Right lobe of liver (tissue), 6 donors: ENCODE results near the gene STOML3. TPM values are rescaled to one million over a fixed set of nuclear protein-coding genes. Genes with fewer than 3 reads are reported as not detected.

Experiments
- ATAC-seq, 4 donors: fragments of 200-7000 bp; cut with Tn5 transposase; one replicate each; pipeline ENCODE4 v1.9.1; 2020; ENCODE audit warnings: mild to moderate bottlenecking in 4 of 4, moderate library complexity in 4 of 4
- DNase-seq, 3 donors: peaks; one replicate each; pipeline ENCODE4 v3.0.0-alpha.2; 2020
- H3K27ac ChIP-seq, 3 donors: fragments of 200-600 bp; one replicate each; pipeline ENCODE4 v1.8.0; 2022
- H3K27me3 ChIP-seq, 2 donors: fragments of 200-600 bp; one replicate each; pipeline ENCODE4 v1.8.0; 2022
- H3K36me3 ChIP-seq, 4 donors: fragments of 200-600 bp; sonication (generic) in 1 of 4; one replicate each; pipeline versions ENCODE4 v1.5.1 to v1.8.0; 2017 to 2022; ENCODE audit warnings: control low read depth in 1 of 4
- H3K4me1 ChIP-seq, 4 donors: fragments of 200-600 bp; sonication (generic) in 1 of 4; one replicate each; pipeline versions ENCODE4 v1.5.1 to v1.8.0; 2017 to 2022; ENCODE audit warnings: control low read depth in 1 of 4
- H3K4me3 ChIP-seq, 3 donors: fragments of 200-600 bp; one replicate each; pipeline ENCODE4 v1.8.0; 2022
- H3K9me3 ChIP-seq, 4 donors: fragments of 200-600 bp; sonication (generic) in 1 of 4; one replicate each; pipeline versions ENCODE4 v1.5.1 to v1.8.0; 2017 to 2022; ENCODE audit warnings: control low read depth in 1 of 4
- POLR2A ChIP-seq: fragments of 450-650 bp; IDR thresholded peaks from one replicate; pipeline ENCODE4 v1.6.1; 2017; ENCODE audit warnings: antibody characterized with exemption, mild to moderate bottlenecking
- WGBS: methylation state at CpG from one replicate; pipeline ENCODE4 v1.1.6; 2018; ENCODE audit warnings: low coverage, low lambda C conversion rate; ENCODE audit not compliant: insufficient coverage; ENCODE audit errors: missing lambda C conversion rate; 5-methylcytosine and 5-hydroxymethylcytosine counted together
- intact Hi-C, 2 donors: fragments of 100-400 bp; cut with DNase I; formaldehyde crosslinking; loops; one replicate each; pipeline versions ENCODE4 v1.11.2 to v1.14.1; 2022
- total RNA-seq, 6 experiments: library from RNA; depleted of rRNA in 2 of 6; stranded (reverse); fragments of >200 nt in 2 of 6; fragmentation: NEBNext Ultra II Directional in 3 of 6; extraction: Animal tissue kit (Norgen Biotek cat#: 25700) in 3 of 6; gene quantifications; one replicate each; pipeline versions ENCODE4 v1.1.0 to v1.2.4, GENCODE V29; 2016 to 2023
- TF ChIP-seq, protein P1 (sequence below), 4 donors: fragments of 200-600 bp in 3 of 4; fragments of 450-650 bp in 1 of 4; IDR thresholded peaks; one replicate each; pipeline versions ENCODE4 v1.5.1 to v1.8.0; 2016 to 2022; ENCODE audit warnings: antibody characterized with exemption in 4 of 4, mild to moderate bottlenecking in 2 of 4
- donor health status: DM: no; HTN: yes; CAD: no.
- donor health status: DM: no; HTN: no; CAD: no.
- donor health status: DM: no; HTN: no; CAD: no.
- donor health status: DM: no; HTN: yes; CAD: no.
- donor health status: DM: no; HTN: yes; CAD: no.

STOML3 gene
- total RNA-seq, 6 experiments from 2014 or later: not detected

DNA sequence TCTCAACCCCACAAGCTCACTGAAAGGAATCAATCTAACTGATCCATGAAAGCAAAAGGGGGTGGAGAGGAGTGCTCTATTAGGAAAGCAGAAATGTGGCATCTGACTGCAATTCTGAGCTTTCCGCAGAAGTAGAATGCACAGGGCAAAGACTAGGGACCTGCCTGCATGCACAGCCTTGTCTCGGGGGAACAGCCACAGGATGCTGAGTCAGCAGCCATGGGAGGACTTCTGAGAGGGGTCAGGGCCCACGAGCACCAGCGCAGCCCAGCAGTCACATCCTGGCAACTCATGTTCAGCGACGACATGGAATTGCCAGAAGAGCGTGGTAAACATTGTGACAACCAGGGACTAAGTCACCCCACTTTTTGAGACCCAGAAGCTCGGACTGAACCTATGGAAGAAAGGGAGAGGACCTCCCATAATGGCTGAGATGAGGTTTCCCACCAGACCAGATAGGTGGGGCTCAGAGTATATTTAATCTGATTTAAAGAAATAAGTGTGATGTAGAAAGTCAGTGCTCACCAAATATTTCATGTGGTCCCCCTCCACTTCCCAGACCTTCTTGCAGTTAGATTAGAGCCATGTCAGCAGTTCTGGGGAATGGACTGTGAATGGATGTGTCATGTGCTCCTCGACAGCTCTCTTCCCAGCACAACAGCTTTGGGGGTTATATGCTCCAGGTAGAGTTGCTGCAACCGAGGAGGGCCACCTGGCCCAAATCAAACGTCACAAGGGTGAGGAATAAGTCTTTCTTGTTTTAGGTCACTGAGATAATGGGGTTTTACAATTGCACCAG, 32.6 kb downstream of the STOML3 start:
- Histone ChIP-seq H3K27ac (no peak overlapping the region), H3K36me3 (no peaks in the 10 kb centered on the region), H3K27me3 (no peaks in the 10 kb centered on the region), H3K4me3 (no peak overlapping the region), H3K9me3 (no peaks in the 10 kb centered on the region), H3K4me1 (no peaks in the 10 kb centered on the region)
- DNase-seq (no peak), ATAC-seq (no peak)
- 61% methylated on average over 5 of the region's 11 CpGs for WGBS
- TF ChIP-seq, protein P1, sequence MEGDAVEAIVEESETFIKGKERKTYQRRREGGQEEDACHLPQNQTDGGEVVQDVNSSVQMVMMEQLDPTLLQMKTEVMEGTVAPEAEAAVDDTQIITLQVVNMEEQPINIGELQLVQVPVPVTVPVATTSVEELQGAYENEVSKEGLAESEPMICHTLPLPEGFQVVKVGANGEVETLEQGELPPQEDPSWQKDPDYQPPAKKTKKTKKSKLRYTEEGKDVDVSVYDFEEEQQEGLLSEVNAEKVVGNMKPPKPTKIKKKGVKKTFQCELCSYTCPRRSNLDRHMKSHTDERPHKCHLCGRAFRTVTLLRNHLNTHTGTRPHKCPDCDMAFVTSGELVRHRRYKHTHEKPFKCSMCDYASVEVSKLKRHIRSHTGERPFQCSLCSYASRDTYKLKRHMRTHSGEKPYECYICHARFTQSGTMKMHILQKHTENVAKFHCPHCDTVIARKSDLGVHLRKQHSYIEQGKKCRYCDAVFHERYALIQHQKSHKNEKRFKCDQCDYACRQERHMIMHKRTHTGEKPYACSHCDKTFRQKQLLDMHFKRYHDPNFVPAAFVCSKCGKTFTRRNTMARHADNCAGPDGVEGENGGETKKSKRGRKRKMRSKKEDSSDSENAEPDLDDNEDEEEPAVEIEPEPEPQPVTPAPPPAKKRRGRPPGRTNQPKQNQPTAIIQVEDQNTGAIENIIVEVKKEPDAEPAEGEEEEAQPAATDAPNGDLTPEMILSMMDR (IDR thresholded peaks at IDR 0.05): no peak
- TF ChIP-seq POLR2A: no peak
- intact Hi-C loops: no loop called here

DNA sequence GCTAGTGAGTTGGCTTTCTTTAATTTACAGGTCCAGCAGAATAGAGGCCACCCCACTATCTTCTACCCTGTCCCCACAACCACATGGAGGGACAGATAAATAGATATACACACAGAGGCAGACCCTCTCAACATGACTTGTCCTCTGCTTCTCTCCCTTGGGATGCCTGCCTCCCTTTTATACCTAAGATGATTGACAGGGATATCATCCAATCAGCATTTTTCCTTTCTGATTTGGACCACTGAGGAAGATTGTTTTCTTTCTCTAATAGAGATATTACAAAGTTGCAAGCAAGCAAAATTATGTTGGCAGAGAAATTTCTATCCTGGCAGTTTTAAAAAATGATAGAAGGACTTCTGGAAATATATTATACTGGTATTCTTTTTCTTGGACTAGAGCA, 35.8 kb downstream of the STOML3 start:
- Histone ChIP-seq H3K27ac (no peak overlapping the region), H3K4me1 (no peaks in the 10 kb centered on the region), H3K9me3 (no peaks in the 10 kb centered on the region), H3K4me3 (no peak overlapping the region), H3K36me3 (no peaks in the 10 kb centered on the region), H3K27me3 (no peaks in the 10 kb centered on the region)
- intact Hi-C loops: no loop called here
- DNase-seq (no peak), ATAC-seq (no peak)
- TF ChIP-seq, protein P1 (IDR thresholded peaks at IDR 0.05): no peak
- no peak for TF ChIP-seq POLR2A

DNA sequence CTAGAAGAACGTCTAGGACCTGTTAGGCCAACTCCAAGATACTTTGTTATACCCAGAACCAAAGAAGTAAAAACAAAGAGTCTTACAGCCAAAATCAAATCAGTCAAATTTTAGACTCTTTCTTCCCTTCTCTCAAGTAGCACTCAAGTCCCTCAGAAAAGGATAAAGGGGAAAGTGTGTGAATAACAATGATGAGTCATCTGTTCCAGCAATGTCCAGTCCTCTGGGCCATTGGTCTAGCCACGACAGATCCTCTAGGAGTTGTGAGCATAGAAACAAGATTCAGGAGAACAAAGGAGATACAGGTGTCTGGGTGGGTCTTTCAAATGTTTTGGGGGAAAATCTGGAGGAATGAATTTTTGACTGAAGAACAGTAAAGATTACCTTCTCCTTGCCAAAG, 36.3 kb downstream of the STOML3 start:
- intact Hi-C loops: no loop called here
- Histone ChIP-seq H3K9me3 (no peaks in the 10 kb centered on the region), H3K27me3 (no peaks in the 10 kb centered on the region), H3K4me3 (no peak overlapping the region), H3K36me3 (no peaks in the 10 kb centered on the region), H3K27ac (no peak overlapping the region), H3K4me1 (no peaks in the 10 kb centered on the region)
- DNase-seq (no peak), ATAC-seq (no peak)
- WGBS: 25% methylated on average over 2 of the region's 2 CpGs
- TF ChIP-seq POLR2A: no peak
- TF ChIP-seq, protein P1 (IDR thresholded peaks at IDR 0.05): no peak

DNA sequence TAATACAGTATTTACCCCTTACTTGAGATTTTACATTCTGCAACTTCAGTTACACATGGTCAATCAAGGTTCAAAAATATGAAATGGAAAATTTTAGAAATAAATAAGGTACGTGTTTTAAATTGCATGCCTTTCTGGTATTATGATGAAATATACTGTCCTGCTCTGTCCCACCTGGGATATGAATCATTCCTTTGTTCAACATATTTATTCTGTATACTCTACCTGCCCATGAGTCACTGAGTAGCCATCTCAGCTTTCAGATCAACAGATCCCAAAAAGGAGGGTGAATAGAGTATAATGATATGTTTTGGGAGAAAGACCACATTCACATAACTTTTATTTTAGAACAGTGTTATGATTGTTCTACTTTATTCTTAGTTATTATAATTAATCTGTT, 37.8 kb downstream of the STOML3 start:
- Histone ChIP-seq H3K27me3 (no peaks in the 10 kb centered on the region), H3K36me3 (no peaks in the 10 kb centered on the region), H3K9me3 (no peaks in the 10 kb centered on the region), H3K4me3 (no peak overlapping the region), H3K4me1 (no peaks in the 10 kb centered on the region), H3K27ac (no peak overlapping the region)
- DNase-seq: no peak
- WGBS: 89% methylated on average over 1 of the region's 1 CpG
- TF ChIP-seq POLR2A: no peak
- TF ChIP-seq, protein P1 (IDR thresholded peaks at IDR 0.05): no peak
- intact Hi-C loops: no loop called here
- ATAC-seq: no peak
